GM19238 (cell line): ENCODE measurements around the gene TSPAN4.

Source experiments
- DNase-seq: peaks from one replicate; pipeline ENCODE4 v3.0.0; 2011; ENCODE audit warnings: low spot score; ENCODE audit not compliant: insufficient read length

Gene TSPAN4

DNA sequence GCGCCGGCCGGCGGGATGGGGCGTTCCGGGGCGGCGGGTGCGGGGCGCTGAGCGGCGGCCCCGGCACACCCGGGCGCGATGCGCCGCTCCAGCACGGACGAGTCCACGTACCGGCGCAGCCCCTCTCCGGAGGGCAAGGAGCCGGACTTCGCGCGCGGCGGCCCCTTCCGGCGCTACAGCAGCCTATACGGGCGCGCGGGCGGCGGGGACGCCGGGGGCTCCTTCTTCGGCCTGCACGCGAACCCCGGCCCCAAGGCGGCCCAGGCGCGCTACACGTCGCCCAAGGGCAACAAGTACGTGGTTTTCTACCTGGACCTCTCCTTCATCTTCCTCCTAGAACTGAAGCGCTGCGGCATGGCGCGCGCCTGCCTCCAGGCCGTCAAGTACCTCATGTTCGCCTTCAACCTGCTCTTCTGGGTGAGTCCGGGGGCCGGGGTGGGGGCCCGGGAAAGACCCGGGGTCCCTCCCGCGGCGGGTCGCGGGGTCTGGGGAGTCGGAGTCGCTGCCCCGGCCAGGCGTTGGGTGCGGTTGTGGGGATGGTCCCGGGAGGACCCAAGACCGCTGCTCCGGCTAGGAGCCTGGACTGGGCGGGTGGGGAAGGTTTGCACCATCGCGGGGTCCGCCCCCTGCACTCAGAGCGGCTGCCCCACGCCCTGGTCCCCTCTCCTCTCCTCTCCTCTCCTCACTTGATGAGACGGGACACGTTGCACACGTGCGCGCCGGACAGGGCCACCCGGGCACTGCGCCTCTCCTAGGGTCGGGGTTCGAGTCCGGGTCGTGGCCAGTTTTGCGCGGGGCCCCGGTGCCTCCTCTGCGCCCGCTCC is 7.5 kb downstream of the TSPAN4 start:
- DNase-seq, result peak; percentile 40

DNA sequence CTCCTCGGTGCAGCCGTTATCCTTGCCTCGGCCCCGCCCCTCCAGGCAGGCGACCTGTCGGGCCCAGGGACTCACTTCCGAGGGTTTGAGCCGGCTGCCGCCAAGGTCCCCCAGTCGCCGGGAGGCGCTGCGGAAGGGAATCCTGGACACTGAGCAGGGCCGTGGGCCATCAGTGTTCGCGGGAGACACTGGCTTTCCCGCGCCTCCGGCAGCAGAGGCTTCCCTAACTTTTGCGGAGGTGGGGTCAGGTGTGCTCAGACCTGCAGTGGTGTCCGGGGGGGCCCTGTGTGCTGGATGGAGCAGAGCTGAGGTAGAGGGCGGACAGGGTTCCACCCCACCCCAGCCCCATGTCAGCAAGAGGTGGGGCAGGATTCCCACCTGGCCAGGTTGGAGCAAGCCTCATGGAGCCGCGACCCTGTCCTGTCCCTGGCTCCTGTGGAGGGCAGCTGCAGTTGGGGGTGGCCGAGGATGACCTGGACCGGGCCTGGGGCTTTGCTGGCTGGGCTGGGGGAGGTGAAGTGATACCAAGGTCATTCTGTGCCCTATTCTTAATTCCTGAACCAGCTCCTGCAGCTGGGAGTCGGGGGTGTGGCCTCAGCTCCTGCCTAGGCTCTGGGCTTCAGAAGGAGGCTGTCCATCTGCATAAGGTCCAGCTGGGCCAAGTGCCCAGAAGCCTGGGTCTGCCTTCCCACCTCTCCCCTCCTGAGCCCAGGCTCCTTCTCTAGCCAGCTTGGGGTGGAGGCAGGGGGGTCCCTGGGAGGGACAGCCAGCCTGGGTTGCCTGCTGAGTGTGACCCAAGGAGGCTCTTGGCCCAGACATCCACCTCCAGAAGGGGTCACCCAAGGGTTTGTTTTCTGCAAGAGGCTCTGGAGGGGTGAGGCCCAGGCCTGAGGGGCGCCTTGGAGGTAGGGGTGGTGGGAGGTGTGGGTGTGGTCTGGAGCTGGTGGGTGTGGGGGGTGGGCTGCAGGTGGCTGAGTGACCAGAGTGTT is 8.4 kb downstream of the TSPAN4 start:
- DNase-seq, result no peak

DNA sequence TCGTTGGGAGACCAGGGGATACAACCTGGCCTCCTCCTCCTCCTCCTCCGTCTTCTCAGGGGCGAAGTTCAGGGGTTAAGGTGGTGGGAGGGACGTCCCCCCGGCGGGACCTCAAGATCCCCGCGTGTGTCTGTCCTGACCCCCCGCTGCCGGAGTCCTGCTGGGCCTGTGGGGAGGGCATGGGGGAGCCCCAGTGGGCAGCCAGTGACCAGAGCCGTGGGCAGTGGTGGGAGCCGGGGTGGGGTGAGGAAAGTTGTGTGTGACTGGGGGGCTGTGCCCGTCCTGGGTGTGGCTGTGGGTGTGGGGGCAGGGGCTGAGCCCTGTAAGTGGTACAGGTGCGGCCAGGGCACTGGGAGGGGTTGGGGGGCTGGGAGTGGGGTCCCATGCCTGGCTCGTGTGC is 10.1 kb downstream of the TSPAN4 start:
- no peak for DNase-seq

DNA sequence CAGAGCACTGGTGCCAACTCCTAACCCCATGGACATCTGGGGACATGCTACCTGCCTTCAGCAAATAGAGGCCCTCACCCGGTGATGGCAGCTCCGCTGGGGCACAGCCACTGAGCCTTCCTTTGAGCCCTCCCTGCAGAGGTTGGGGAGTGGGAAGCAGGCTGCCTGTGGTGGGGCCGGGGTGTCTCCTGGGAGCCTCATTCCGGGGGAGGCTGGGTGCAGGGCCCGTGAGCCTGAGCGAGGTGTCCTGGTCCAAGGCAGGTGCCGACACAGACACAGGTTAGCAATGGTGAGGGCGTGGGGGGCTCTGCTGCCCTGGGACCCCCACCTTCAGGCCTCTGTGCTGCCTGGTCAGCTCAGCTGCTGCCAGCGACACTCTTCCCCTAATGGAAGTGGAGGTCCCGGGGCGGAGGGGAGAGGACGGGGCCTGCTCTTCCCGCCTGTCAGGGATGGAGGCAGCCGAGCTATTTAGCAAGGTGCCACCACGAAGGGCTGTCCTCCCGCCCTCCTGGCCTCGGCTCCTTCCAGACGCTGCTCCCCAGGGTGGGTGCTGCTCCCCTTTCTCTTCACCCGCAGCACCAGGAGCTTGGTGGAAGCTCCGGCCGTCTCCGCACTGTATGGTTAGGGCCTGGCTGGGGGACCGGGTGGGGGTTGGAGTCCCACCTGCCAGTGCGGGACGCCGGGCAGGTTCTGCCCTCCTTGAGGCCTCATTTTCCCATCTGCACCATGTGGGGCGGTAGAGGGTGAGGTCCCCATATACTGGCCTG is 11.2 kb downstream of the TSPAN4 start:
- no peak for DNase-seq

DNA sequence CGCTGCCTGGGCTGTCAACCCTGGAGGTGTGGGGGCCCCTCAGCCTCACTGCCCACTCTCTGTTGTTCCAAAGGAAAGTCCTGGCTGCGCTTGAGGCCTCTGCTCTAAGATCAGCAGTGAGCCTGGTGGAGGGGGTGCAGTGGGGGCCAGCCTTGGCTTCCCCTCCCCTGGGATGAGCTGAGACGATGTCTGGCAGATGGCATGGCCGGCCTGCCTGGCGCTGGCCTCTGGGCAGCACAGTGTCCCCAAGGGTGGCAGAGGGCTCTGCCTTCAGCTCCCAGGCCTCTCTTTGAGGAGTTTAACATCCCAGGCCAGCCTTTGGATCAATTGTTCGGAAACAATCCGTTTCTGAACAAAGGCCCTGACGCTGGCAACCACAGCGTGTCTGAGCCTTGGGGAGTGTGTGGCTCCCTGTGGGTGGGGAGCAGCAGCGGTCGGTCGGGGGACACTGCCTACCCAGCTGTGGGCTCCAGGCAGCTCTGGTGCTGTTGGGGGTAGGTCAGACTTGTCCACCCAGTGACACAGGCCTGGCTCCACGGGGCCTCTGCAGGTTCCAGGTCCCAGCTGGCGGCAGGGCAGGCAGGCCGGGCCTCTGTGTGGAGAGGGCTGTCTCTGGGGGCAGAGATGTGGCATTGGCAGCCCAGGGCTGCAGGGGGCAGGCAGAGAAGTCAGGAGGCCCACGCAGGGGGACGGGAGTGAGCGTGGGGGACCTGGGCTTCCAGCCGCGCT is 12.1 kb downstream of the TSPAN4 start:
- DNase-seq, result no peak

DNA sequence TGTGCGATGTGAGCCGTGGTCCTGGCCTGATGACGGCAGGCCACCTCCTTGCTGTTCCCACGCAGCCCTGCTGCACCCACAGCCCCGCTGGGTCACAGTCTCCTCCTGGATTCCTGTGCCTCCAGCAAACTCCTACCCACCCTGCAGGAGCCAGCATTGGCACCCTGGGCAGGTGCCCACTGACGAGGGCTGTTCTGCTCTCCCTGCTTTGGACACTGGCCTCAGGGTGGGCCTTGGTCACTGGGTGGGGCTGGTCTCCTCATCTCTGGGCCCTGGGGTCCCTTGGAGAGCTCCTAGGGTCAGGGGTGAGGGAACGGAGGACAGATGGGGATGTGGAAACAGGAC is 12.7 kb downstream of the TSPAN4 start:
- DNase-seq, result no peak

DNA sequence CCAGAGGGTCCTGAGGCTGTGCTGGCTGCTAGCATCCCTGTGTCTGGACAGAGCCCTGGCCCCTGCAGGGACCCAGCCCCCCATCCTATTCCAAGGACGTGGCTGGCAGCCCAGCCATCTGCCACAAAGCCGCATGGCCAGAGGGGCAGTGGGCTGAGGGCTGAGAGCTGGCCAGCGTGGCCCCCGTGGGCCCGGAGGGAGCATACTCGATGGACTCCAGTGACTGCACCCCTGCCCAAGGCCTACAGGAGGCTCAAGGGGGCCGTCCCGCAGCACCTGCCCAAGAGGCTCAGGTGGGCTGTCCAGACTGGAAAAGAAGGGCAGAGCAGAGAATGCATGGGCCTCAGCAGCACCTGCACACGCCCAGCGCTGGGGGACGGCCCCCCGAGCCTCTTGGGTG is 13.1 kb downstream of the TSPAN4 start:
- DNase-seq, result no peak

DNA sequence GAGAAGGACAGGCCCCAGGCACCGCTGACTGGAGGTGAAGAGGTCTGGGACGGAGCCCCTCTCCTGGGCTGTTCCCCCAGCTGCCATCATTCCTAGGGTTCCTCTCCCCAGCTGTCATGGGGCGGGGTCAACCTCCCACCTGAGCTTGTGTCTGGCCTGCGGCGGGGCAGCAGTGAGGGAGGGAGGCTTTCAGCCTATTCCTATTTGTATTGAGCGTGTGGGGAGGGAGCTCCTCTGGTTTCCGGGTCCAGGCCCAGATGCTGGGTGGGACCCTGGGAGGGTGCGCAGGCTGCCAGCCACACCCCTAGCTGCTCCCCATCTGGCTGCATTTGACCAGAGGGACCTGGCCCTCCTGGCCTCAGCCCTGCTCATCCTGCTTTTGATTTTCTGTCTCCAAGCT is 13.7 kb downstream of the TSPAN4 start:
- no peak for DNase-seq

DNA sequence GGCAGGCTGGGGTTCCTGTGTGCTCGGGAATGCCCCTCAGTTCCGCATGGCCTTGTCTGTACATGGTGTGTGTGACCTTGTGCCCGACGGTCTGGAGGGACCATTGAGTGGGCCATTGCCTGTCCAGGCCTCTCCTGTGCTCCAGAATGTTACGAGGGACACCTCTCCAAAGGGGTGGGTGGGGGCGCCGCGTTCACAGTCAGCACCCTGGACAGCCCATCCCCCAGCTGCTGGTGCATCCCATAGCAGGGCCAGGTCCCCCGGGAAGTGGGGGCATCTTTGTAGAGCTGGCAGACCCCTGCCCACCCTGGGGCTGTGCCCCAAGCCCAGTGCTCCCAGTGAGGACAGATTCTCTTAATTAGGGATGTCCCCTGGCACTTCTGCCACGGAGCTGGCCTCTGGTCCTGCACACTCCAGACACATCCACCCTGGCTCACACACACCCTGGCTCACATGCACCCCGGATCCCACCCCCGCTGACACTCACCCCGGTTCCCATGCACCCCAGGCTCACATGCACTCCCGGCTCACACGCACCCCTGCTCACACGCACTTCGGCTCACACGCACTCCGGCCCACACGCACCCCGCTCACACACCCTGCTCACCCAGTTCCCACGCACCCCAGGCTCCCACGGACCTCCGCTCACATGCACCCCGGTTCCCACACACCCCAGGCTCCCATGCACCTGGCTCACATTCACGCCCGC is 15.6 kb downstream of the TSPAN4 start:
- DNase-seq, result no peak

DNA sequence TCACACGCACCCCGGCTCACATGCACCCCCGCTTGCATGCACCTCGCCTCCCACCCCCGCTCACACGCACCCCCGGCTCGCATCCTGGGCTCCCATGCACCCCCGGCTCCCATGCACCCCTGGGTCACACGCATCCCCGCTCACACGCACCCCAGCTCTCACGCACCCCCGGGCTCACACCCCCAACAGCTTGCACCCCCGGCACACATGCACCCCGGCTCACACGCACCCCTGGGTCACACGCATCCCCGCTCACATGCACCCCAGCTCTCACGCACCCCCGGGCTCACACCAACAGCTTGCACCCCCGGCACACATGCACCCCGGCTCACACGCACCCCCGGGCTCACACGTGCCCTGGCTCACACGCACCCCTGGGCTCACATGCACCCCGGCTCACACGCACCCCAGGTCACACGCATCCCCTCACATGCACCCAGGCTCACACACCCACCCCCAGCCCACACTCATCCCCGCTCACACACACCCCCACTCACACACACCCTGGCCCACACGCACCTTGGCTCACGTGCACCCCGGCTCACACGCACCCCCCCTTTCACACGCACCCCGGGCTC is 16.2 kb downstream of the TSPAN4 start:
- DNase-seq, result no peak

DNA sequence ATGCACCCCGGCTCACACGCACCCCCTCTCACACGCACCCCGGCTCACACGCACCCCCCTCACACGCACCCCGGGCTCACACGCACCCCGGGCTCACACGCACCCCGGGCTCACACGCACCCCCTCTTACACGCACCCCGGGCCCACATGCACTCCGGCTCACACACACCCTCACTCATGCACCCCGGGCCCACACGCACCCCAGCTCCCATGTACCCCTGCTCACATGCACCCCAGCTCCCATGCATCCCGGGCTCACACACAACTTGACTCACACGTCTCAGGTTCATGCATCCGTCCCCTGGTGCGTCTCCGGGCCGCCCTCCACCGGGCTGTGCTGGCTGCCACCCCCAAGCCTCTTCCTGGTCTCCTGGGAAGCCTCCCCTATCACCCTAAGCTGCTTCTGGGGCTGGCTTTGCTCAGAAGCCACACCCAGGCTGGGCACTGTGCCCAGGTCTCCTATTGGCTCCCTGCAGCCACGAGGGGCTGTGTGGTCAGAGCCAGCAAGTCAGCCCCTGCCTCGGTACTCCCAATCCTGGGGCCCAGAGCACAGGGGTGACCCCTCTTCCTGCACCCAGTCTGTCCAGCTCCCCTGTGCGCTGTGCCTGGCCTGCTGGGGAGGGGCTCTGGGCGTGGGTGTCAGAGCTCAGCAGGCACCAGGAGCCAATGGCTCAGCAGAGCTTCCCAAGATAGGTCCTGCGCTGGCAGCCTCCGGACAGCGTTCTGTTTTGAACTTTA is 16.9 kb downstream of the TSPAN4 start:
- DNase-seq, result no peak

DNA sequence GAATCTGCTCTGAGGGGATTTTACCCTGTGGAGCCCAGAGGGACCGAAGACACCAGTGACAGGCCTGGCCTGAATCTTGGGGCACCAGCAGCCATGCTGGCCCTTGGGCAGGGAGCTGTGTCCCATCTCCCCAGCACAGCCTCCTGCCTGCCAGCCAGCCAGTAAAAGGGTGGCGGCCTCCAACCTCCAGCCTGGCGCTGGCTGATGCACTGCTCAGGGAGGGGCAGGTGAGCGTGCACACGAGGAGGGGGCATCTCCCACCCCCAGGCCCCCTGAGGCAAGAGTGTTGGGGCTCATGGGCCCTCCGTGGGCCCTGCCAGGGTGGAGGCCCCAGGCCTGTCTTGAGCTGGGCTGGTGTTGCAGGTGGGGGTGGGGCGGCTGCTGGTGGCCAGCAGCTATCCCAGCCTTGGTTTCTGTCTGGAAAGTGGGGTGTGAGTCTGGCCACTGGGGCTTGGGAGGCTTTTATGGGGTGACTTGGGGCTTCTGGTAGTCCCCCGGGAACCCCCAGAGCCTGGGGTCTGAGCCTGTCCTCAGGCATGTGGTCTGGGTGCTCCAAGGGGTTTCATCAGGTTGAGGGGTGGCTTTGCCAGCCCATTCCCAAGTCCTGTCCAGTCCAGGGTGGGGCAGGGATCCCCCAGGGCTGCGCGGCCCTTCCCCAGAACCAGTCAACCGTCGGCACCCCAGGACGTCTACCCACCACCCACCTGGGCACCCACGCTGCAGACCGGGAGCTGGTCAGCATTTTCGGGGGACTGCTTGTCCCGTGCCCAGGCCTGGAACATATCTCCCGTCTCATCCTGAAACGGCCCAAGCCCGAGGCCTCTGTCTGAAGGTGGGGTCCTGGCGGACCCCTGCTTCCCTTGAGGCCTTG is 17.8 kb downstream of the TSPAN4 start:
- no peak for DNase-seq

DNA sequence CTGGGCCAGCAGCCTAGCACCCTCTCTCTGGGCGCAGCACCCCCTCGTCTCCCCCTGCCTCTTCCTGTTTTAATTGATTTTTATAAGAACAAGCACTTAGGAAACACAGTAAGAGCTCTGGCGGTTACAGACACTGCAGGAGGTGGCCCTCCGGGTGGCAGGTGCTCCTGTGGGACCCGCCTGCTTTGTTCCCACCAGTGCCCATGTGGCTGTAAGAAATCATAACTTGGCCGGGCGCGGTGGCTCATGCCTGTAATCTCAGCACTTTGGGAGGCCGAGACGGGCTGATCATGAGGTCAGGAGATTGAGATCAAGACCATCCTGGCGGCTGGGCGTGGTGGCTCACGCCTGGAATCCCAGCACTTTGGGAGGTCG is 18.4 kb downstream of the TSPAN4 start:
- no peak for DNase-seq

DNA sequence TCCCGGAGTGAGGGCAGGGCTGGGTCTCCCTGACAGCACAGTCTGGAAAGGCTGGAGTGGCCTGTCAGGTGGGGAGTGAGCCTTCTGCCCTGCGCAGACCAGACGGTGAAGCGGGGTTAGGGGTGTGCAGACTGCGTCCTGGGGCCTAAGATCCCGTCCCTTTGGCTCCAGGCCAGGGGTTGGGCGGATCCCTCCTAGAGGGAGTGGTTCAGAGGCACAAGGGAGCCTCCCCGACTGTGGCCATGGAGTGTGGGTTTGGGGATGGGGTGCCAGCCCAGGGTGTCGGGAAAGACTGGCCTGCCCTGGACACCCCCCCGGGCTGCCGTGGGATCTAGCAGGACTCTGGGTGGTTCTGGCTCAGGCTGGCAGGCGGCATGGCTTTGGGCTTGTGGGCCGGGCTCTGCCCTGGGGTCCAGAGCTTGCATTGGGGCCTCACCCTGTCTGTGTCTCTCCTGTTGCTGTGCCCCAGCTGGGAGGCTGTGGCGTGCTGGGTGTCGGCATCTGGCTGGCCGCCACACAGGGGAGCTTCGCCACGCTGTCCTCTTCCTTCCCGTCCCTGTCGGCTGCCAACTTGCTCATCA is 19.5 kb downstream of the TSPAN4 start:
- no peak for DNase-seq

DNA sequence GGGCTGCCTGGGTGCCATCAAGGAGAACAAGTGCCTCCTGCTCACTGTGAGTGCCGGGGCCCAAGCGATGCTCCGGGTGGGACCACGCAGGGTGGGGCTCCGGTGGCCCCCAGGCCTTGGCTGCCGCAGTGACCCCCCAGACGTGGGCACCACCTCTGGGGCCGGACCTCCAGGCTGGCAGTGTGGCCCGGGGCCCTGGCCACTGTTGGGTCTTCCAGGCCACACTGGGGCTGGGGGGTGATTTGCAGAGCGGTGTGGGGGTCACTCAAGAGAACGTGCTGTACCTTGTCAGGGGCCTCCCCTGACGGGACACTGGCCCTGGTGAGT is 20.0 kb downstream of the TSPAN4 start:
- no peak for DNase-seq

DNA sequence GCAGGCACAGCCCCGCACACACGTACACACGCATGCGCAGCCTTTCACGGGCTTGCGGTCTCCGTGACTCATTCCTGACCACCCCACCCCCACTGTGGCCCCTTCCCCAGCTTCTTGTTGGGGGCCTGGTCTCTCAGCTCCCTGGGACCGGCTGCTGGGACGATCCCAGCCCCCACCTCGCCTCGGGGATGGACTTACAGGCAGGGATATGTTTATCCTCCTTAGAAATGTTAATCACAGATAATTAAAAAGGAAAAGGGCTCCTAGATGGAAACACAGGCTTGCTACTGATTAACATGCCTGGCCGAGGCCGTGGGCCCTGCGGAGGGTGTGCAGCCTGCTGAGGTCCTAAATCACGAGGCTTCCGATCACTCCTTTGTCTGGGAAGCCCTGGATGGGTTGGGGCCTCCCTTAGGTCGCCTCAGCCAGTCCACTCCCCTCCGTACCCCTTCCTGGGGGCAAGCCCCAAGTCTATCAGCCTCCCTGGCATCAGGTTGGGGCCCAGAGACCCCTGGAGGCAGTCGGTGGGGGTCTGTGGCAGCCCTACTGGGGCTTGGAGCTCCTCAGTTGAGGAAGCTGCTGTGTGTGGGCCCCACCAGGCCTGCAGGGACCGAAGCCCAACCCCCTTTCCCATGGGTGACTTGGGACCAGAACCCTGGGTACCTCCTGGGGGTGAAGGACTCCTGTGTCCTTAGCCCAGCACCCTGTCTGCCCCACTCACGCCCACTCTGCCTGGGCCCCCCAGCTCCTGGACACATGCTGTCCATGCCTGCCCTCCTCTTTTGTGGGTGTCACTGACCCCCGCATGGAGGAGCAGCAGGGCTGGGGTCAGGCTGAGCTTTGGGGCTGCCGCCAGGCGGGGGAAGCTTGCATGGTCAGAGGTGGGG is 20.6 kb downstream of the TSPAN4 start:
- DNase-seq, result no peak
